A549 treated with RU486 at 1 μM for 4 hours (cell line): ENCODE data around the gene EVC2. TPM values are rescaled to one million over a fixed set of nuclear protein-coding genes. Genes with fewer than 3 reads are reported as not detected.

Source experiments
- total RNA-seq: library from RNA; stranded (reverse); fragments of 200-300 nt; extraction: Qiagen RNA extraction; gene quantifications from 5 replicates; pipeline ENCODE4 v1.2.3, GENCODE V29; 2022; ENCODE audit warnings: low read depth

Gene EVC2, protein sequence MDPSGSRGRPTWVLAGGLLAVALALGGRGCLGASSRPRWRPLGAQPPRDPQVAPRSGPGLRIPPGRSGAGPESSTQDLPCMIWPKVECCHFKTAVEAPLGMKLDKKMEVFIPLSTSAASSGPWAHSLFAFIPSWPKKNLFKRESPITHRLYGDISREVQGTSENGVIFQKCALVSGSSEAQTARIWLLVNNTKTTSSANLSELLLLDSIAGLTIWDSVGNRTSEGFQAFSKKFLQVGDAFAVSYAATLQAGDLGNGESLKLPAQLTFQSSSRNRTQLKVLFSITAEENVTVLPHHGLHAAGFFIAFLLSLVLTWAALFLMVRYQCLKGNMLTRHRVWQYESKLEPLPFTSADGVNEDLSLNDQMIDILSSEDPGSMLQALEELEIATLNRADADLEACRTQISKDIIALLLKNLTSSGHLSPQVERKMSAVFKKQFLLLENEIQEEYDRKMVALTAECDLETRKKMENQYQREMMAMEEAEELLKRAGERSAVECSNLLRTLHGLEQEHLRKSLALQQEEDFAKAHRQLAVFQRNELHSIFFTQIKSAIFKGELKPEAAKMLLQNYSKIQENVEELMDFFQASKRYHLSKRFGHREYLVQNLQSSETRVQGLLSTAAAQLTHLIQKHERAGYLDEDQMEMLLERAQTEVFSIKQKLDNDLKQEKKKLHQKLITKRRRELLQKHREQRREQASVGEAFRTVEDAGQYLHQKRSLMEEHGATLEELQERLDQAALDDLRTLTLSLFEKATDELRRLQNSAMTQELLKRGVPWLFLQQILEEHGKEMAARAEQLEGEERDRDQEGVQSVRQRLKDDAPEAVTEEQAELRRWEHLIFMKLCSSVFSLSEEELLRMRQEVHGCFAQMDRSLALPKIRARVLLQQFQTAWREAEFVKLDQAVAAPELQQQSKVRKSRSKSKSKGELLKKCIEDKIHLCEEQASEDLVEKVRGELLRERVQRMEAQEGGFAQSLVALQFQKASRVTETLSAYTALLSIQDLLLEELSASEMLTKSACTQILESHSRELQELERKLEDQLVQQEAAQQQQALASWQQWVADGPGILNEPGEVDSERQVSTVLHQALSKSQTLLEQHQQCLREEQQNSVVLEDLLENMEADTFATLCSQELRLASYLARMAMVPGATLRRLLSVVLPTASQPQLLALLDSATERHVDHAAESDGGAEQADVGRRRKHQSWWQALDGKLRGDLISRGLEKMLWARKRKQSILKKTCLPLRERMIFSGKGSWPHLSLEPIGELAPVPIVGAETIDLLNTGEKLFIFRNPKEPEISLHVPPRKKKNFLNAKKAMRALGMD
- 2.1 to 2.6 TPM (median 2.3 TPM) in 5 replicates for total RNA-seq

DNA sequence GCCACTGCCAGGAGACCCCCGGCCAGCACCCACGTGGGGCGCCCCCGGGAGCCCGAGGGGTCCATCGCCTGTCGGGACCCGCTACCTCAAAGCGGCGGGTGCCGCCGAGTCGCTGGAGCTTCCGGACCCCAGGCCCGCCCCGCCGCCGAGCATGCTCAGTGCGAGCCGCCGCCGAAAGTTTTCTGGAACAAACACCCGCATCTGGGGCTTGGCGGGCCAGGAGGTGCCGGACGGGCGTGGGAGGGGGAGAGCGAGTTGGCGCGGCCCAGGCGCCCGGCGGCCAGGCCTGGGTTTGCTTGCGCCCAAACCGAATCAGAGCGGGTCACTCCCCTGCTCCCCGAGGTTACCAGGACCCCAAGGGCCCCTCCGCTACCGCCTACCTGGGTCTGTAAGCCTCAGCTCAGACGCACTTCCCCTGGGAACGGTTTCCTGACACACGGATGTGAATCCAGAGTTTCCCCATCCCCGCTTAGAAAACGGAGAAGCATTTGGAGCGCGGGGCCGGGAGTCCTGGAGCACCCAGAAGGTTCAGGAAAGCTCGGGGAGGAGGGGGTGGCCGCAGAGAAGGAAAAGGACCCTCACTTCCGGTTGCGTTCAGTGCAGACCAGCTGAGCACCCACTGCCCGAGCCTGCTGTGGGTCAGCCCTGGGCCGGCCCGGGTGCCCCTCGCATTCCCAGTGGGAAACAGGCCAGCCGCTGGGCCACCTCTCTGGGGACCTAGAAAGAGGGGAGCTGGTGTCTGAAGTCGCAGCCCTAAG, at the start of gene EVC2:
Gene EVC2, minus strand, starts transcription at position 111 of the 758 bp plus-strand sequence. Its CDS starts 46 bp downstream, at position 65.

DNA sequence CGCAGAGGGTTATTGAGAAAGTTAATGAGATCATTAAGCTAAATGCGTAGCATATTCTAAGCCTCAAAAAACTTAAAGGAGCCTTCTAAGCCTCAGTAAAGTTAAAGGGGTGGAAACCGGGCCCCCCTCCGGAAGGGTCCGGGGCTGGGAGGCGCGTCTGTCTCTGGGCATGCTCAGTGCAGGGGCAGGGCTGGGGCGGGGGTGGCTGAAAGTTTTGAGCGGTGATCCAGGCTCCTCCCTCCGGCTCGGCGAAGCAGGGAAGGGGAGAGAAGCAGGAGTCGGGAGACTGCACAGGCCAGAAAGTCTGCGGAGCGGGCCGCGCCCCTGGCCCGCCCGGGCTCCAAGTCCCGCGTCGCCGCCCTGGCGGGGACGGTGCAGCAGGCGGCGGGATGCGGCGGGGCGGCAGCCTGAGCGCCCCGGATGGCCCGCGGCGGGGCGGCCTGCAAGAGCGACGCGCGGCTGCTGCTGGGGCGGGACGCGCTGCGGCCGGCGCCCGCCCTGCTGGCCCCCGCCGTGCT, 2.7 kb upstream of the EVC2 start, which contains the start of gene EVC:
Gene EVC, plus strand, starts transcription at position 241 of the 518 bp plus-strand sequence. Its CDS starts 180 bp downstream, at position 421.

Other genes with a start within 250 kb of the EVC2 start
- 8.5 to 13.4 TPM (median 11.6 TPM) in 5 replicates for gene EVC, start 2.6 kb upstream of the EVC2 start, total RNA-seq
- 1.9 to 2.7 TPM (median 2.4 TPM) in 5 replicates for gene CRMP1, start 184.5 kb upstream of the EVC2 start, total RNA-seq